GM21717 (cell line): ENCODE data around the gene AGPAT2.

ENCODE experiments used
- ATAC-seq: cut with Tn5 transposase; IDR thresholded peaks from one replicate; pipeline ENCODE4 v1.9.1; 2021; ENCODE audit warnings: mild to moderate bottlenecking, moderate library complexity; ENCODE audit not compliant: unreplicated experiment

Gene AGPAT2

GRCh38 chr9:136703276-136703860 is 16.1 kb upstream of the AGPAT2 start:
- no peak for ATAC-seq

- ATAC-seq: no peak
Observed at GRCh38 chr9:136701668-136702053, 14.4 kb upstream of the AGPAT2 start.

GRCh38 chr9:136700959-136701667 is 13.9 kb upstream of the AGPAT2 start:
- peak; percentile 53 for ATAC-seq

- ATAC-seq: no peak
Observed at GRCh38 chr9:136700304-136700703, 13.0 kb upstream of the AGPAT2 start.

- no peak for ATAC-seq
Observed at GRCh38 chr9:136698635-136699246, 11.5 kb upstream of the AGPAT2 start.

- ATAC-seq: no peak
Observed at GRCh38 chr9:136697821-136698526, 10.7 kb upstream of the AGPAT2 start.

GRCh38 chr9:136697146-136697820 is 10.0 kb upstream of the AGPAT2 start:
- ATAC-seq: no peak

- no peak for ATAC-seq
Observed at GRCh38 chr9:136696502-136696901, 9.2 kb upstream of the AGPAT2 start.

GRCh38 chr9:136695955-136696354 is 8.7 kb upstream of the AGPAT2 start:
- no peak for ATAC-seq

- no peak for ATAC-seq
Observed at GRCh38 chr9:136695435-136695895, 8.2 kb upstream of the AGPAT2 start.

- no peak for ATAC-seq
Observed at GRCh38 chr9:136694872-136695247, 7.6 kb upstream of the AGPAT2 start.

- no peak for ATAC-seq
Observed at GRCh38 chr9:136694163-136694871, 7.1 kb upstream of the AGPAT2 start.

GRCh38 chr9:136693490-136694162 is 6.4 kb upstream of the AGPAT2 start:
- no peak for ATAC-seq

GRCh38 chr9:136693135-136693489 is 5.9 kb upstream of the AGPAT2 start:
- ATAC-seq: no peak

- ATAC-seq: no peak
Observed at GRCh38 chr9:136692185-136693134, 5.2 kb upstream of the AGPAT2 start.

GRCh38 chr9:136691316-136692184 is 4.3 kb upstream of the AGPAT2 start:
- ATAC-seq: no peak

- ATAC-seq: no peak
Observed at GRCh38 chr9:136690806-136691261, 3.6 kb upstream of the AGPAT2 start.
